ENCODE measurements around the gene TH.

TH gene

DNA sequence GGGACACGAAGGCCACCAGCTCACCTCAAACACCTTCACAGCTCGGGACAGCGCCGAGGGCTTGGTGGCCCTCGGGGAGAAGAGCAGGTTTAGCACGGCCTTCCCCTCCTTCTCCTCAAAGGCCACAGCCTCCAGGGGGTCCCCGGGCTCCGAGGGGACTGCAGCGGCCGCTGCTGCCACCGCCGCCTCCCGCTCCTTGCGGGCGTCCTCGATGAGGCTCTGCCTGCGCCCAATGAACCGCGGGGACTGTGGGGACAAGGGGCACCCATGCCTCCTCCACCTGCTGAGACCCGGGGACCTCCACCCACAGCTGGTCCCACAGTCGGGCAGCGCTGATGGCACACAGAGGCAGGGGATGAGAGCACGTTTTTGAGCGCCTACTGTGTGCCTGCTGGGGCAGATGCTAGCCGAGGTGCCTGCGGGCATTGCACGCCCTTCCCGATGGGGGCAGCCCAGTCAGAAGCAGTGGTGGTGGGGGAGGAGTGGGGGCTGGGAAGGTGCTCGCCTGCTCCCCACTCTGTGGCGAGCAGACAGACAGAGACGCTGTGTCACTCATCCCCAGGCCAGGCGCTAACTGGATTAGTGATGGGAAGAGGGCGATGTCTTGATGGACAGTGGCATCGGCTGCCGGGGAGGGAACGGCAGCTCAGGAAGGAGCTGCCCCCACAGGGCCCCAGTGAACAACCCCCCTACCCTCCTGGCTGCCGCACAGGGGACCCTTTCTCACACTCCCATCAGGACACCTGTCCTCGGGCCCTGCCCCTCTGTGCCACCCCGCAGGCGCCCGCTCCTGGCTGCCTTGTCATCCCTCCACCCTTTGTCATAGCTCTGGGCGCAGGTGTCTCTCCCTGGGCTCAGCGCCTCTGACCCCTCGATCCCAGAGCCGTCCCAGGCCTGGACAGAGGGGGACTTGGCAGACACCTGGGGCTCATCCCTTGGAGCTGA lies 1.7 kb downstream of the TH start:
- no peak overlapping the region for H3K14ac ChIP-seq (ENCODE audit: low read length in 2 of 2)
- H3K9ac ChIP-seq (ENCODE audit: low read length): no peak overlapping the region
- no peaks in the 10 kb centered on the region for H3K79me1 ChIP-seq (replicated peaks; ENCODE audit: low read length, poor library complexity, severe bottlenecking)
- no peak overlapping the region for H4K91ac ChIP-seq (ENCODE audit: low read length)
- H3K36me3 ChIP-seq (ENCODE audit: control insufficient read depth in 1 of 2, insufficient read depth in 2 of 2, low read depth in 1 of 2, low read length in 2 of 2): no peaks in the 10 kb centered on the region
- no peaks in the 10 kb centered on the region for H3K9me3 ChIP-seq (ENCODE audit: control insufficient read depth, low read length)
- H3K18ac ChIP-seq (ENCODE audit: low read depth in 1 of 2, low read length in 2 of 2): no peak overlapping the region
- 88% methylated on average over 45 of the region's 45 CpGs for WGBS
- no peak overlapping the region for H2BK120ac ChIP-seq (ENCODE audit: low read depth, low read length)
- no peak overlapping the region for H4K8ac ChIP-seq (ENCODE audit: low read length)
- DNase-seq: no peak
- H3K4ac ChIP-seq (ENCODE audit: low read depth in 1 of 2, low read length in 2 of 2): no peak overlapping the region
- no peak overlapping the region for H3K23ac ChIP-seq (ENCODE audit: low read length in 2 of 2)
- peak overlapping the region in 1 of 2 experiments; percentile 5 for H3K4me3 ChIP-seq (ENCODE audit: insufficient read depth in 1 of 2, low read depth in 1 of 2, low read length in 2 of 2)
- no peak overlapping the region for H2AFZ ChIP-seq (ENCODE audit: low read depth, low read length)
- H2BK12ac ChIP-seq (ENCODE audit: low read length in 2 of 2): no peak overlapping the region
- no peak overlapping the region for H2AK5ac ChIP-seq (ENCODE audit: low read length, severe bottlenecking)
- no peak overlapping the region for H3K4me2 ChIP-seq (ENCODE audit: low read length, poor library complexity, severe bottlenecking)
- H3K4me1 ChIP-seq (ENCODE audit: control insufficient read depth, insufficient read depth, low read depth, low read length): peaks cover 2% of the 10 kb centered on the region
- no peak overlapping the region for H2BK5ac ChIP-seq (ENCODE audit: low read depth, low read length, poor library complexity, severe bottlenecking)
- H3K27me3 ChIP-seq (ENCODE audit: control insufficient read depth in 1 of 2, insufficient read depth in 1 of 2, low read length in 2 of 2): peaks cover 0 to 51% of the 10 kb centered on the region in 2 experiments
- H2BK15ac ChIP-seq (ENCODE audit: low read depth, poor library complexity, severe bottlenecking): no peak overlapping the region
- H3K27ac ChIP-seq (ENCODE audit: low read length, poor library complexity, severe bottlenecking): no peak overlapping the region

DNA sequence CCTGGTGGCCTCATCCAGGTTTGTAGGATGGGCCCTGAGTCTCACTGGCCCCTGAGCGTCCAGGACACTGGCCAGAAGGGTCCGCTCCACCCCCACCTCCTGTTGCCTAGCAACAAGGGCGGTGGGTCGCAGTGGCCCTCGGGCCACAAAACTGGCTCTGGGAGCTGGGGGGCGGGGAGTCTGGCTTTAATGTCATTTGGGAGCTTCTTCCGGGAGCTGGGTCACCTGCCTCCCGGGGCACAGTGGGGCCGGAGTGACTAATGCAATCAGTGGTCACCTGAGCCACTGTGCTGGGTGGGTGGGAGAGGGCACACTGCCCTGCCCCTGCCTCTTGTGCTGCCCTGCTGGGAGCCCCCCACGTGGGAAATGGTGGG lies 2.6 kb downstream of the TH start:
- Histone ChIP-seq H2BK5ac (ENCODE audit: low read depth, low read length, poor library complexity, severe bottlenecking) (no peak overlapping the region), H3K4me3 (ENCODE audit: insufficient read depth in 1 of 2, low read depth in 1 of 2, low read length in 2 of 2) (no peak overlapping the region), H4K91ac (ENCODE audit: low read length) (no peak overlapping the region), H3K9ac (ENCODE audit: low read length) (no peak overlapping the region), H3K18ac (ENCODE audit: low read depth in 1 of 2, low read length in 2 of 2) (no peak overlapping the region), H3K4ac (ENCODE audit: low read depth in 1 of 2, low read length in 2 of 2) (no peak overlapping the region), H2BK120ac (ENCODE audit: low read depth, low read length) (no peak overlapping the region), H2AK5ac (ENCODE audit: low read length, severe bottlenecking) (no peak overlapping the region), H2BK12ac (ENCODE audit: low read length in 2 of 2) (no peak overlapping the region), H3K14ac (ENCODE audit: low read length in 2 of 2) (no peak overlapping the region), H3K4me1 (ENCODE audit: control insufficient read depth, insufficient read depth, low read depth, low read length) (peaks cover 2% of the 10 kb centered on the region), H3K9me3 (ENCODE audit: control insufficient read depth, low read length) (no peaks in the 10 kb centered on the region), H3K23ac (ENCODE audit: low read length in 2 of 2) (no peak overlapping the region), H3K27me3 (ENCODE audit: control insufficient read depth in 1 of 2, insufficient read depth in 1 of 2, low read length in 2 of 2) (peaks cover 0 to 54% of the 10 kb centered on the region in 2 experiments), H3K27ac (ENCODE audit: low read length, poor library complexity, severe bottlenecking) (no peak overlapping the region), H2AFZ (ENCODE audit: low read depth, low read length) (no peak overlapping the region), H3K36me3 (ENCODE audit: control insufficient read depth in 1 of 2, insufficient read depth in 2 of 2, low read depth in 1 of 2, low read length in 2 of 2) (no peaks in the 10 kb centered on the region), H3K79me1 (replicated peaks; ENCODE audit: low read length, poor library complexity, severe bottlenecking) (no peaks in the 10 kb centered on the region), H2BK15ac (ENCODE audit: low read depth, poor library complexity, severe bottlenecking) (no peak overlapping the region), H4K8ac (ENCODE audit: low read length) (no peak overlapping the region), H3K4me2 (ENCODE audit: low read length, poor library complexity, severe bottlenecking) (no peak overlapping the region)
- DNase-seq: no peak
- WGBS: 77% methylated on average over 10 of the region's 10 CpGs

DNA sequence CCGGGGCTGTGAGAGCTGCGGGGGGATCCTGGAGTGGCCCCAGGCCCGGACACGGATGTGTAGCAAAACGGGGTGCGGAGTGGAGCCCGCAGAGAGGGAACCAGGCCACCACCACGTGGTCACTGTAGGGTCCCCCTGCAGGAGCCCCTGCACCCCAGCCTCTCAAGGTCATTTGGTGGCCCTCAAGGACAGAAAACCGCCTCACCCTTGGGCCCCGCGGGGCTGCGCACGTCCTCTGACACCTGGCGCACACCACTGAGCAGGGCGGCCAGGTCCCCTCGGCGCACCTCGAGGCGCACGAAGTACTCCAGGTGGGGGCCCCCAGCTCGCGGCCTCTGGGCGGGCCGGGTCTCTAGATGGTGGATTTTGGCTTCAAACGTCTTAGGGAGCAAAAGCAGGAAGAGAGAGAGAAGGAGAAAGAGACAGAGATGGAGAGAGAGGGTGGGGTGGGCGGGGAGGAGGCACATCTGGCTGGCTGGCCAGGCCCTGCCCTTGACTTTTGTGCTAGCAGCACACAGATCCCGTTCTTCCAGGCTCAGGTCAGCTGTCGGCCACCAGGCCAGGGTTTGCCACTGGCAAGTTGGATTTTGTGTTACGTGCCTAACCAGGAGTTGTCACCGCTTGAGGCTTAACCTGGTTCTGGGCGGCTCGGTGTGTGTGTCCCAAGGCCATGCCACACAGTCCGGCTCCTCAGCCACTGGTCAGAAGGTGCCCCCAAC lies 3.2 kb downstream of the TH start:
- no peak overlapping the region for H4K91ac ChIP-seq (ENCODE audit: low read length)
- no peak overlapping the region for H3K18ac ChIP-seq (ENCODE audit: low read depth in 1 of 2, low read length in 2 of 2)
- no peak overlapping the region for H2AK5ac ChIP-seq (ENCODE audit: low read length, severe bottlenecking)
- no peak overlapping the region for H2BK5ac ChIP-seq (ENCODE audit: low read depth, low read length, poor library complexity, severe bottlenecking)
- peaks cover 0 to 54% of the 10 kb centered on the region in 2 experiments for H3K27me3 ChIP-seq (ENCODE audit: control insufficient read depth in 1 of 2, insufficient read depth in 1 of 2, low read length in 2 of 2)
- H2BK15ac ChIP-seq (ENCODE audit: low read depth, poor library complexity, severe bottlenecking): no peak overlapping the region
- WGBS: 89% methylated on average over 33 of the region's 33 CpGs
- no peak overlapping the region for H2BK12ac ChIP-seq (ENCODE audit: low read length in 2 of 2)
- H3K4me2 ChIP-seq (ENCODE audit: low read length, poor library complexity, severe bottlenecking): no peak overlapping the region
- no peaks in the 10 kb centered on the region for H3K9me3 ChIP-seq (ENCODE audit: control insufficient read depth, low read length)
- H2AFZ ChIP-seq (ENCODE audit: low read depth, low read length): no peak overlapping the region
- DNase-seq: no peak
- H2BK120ac ChIP-seq (ENCODE audit: low read depth, low read length): no peak overlapping the region
- peaks cover 2% of the 10 kb centered on the region for H3K4me1 ChIP-seq (ENCODE audit: control insufficient read depth, insufficient read depth, low read depth, low read length)
- no peak overlapping the region for H3K14ac ChIP-seq (ENCODE audit: low read length in 2 of 2)
- no peak overlapping the region for H4K8ac ChIP-seq (ENCODE audit: low read length)
- H3K4ac ChIP-seq (ENCODE audit: low read depth in 1 of 2, low read length in 2 of 2): no peak overlapping the region
- no peak overlapping the region for H3K9ac ChIP-seq (ENCODE audit: low read length)
- no peak overlapping the region for H3K27ac ChIP-seq (ENCODE audit: low read length, poor library complexity, severe bottlenecking)
- H3K79me1 ChIP-seq (replicated peaks; ENCODE audit: low read length, poor library complexity, severe bottlenecking): no peaks in the 10 kb centered on the region
- no peak overlapping the region for H3K4me3 ChIP-seq (ENCODE audit: insufficient read depth in 1 of 2, low read depth in 1 of 2, low read length in 2 of 2)
- H3K36me3 ChIP-seq (ENCODE audit: control insufficient read depth in 1 of 2, insufficient read depth in 2 of 2, low read depth in 1 of 2, low read length in 2 of 2): no peaks in the 10 kb centered on the region
- no peak overlapping the region for H3K23ac ChIP-seq (ENCODE audit: low read length in 2 of 2)

All from mesenchymal stem cell (in vitro differentiated cells and primary cell).